PC-9 (cell line): ENCODE results near the gene NOL9. TPM values are rescaled to one million over a fixed set of nuclear protein-coding genes. Genes with fewer than 3 reads are reported as not detected.

Experiments used
- BruUV-seq: library from RNA; stranded (reverse); fragments of 400-500 nt; replicated peaks from 2 replicates; lab custom pipeline; 2021; lab: Mats Ljungman, UMichigan
- CTCF ChIA-PET: fragments of 300-600 bp; sonication (Branson Sonifier 250); formaldehyde crosslinking; loops from one replicate; lab custom pipeline; 2022; ENCODE audit warnings: antibody characterized with exemption; lab: Charles Lee
- POLR2A ChIA-PET: fragments of 300-600 bp; sonication (Branson Sonifier 250); formaldehyde crosslinking; loops from one replicate; lab custom pipeline; 2022; ENCODE audit warnings: antibody characterized with exemption; ENCODE audit not compliant: unreplicated experiment; lab: Charles Lee
- DNase-seq, 2 experiments: peaks; one replicate each; pipeline versions ENCODE4 v3.0.0 to v3.0.0-alpha.2; 2015 to 2022; ENCODE audit warnings: mixed read lengths in 1 of 2
- H2AFZ ChIP-seq: fragments of 200-600 bp; sonication (generic); 2 replicates; pipeline ENCODE4 v1.8.1; 2017; ENCODE audit warnings: antibody characterized with exemption
- H3F3A ChIP-seq: fragments of 200-600 bp; sonication (generic); 2 replicates; pipeline ENCODE4 v1.8.1; 2017; ENCODE audit warnings: antibody characterized with exemption, mild to moderate bottlenecking, low read depth; ENCODE audit not compliant: insufficient read depth
- H3K27ac ChIP-seq: fragments of 200-600 bp; sonication (generic); 2 replicates; pipeline ENCODE4 v1.6.1; 2016; ENCODE audit warnings: mixed run types
- H3K27me3 ChIP-seq: fragments of 200-600 bp; sonication (generic); 2 replicates; pipeline ENCODE4 v1.6.1; 2016; ENCODE audit warnings: low read depth, mixed run types; ENCODE audit not compliant: insufficient read depth
- H3K36me3 ChIP-seq: fragments of 200-600 bp; sonication (generic); 2 replicates; pipeline ENCODE4 v1.6.1; 2016; ENCODE audit warnings: low read depth, mixed run types
- H3K4me1 ChIP-seq: fragments of 200-600 bp; sonication (generic); replicated peaks from 2 replicates; pipeline ENCODE4 v1.6.1; 2016; ENCODE audit warnings: mixed run types; ENCODE audit not compliant: insufficient read depth
- H3K4me2 ChIP-seq: fragments of 200-600 bp; sonication (generic); 2 replicates; pipeline ENCODE4 v1.6.1; 2017; ENCODE audit warnings: mixed run types
- H3K4me3 ChIP-seq: fragments of 200-600 bp; sonication (generic); 2 replicates; pipeline ENCODE4 v1.6.1; 2016; ENCODE audit warnings: mixed run types
- H3K79me2 ChIP-seq: fragments of 200-600 bp; sonication (generic); 2 replicates; pipeline ENCODE4 v1.6.1; 2017; ENCODE audit warnings: low read depth, mixed run types
- H3K9me2 ChIP-seq: fragments of 200-600 bp; sonication (generic); 2 replicates; pipeline ENCODE4 v1.8.1; 2017; ENCODE audit warnings: mild to moderate bottlenecking; ENCODE audit not compliant: insufficient read depth
- H3K9me3 ChIP-seq: fragments of 200-600 bp; sonication (generic); 2 replicates; pipeline ENCODE4 v1.8.1; 2016; ENCODE audit warnings: low read depth; ENCODE audit not compliant: insufficient read depth
- H4K20me1 ChIP-seq: fragments of 200-600 bp; sonication (generic); 2 replicates; pipeline ENCODE4 v1.8.1; 2017; ENCODE audit not compliant: insufficient read depth
- EZH2 ChIP-seq: fragments of 200-600 bp; sonication (generic); IDR thresholded peaks from 2 replicates; pipeline ENCODE4 v1.8.0; 2017; ENCODE audit warnings: antibody characterized with exemption, low read depth
- intact Hi-C: fragments of 100-400 bp; cut with micrococcal nuclease; formaldehyde crosslinking; loops from one replicate; pipeline ENCODE4 v1.10.0; 2022; ENCODE audit not compliant: unreplicated experiment
- total RNA-seq: library from RNA; stranded (reverse); gene quantifications from 2 replicates; pipeline ENCODE4 v1.2.3, GENCODE V29; 2021
- TF ChIP-seq, protein P1 (sequence below): fragments of 200-600 bp; sonication (generic); conservative IDR thresholded peaks from 2 replicates; pipeline ENCODE4 v1.6.1; 2017; ENCODE audit warnings: mixed run types, antibody characterized with exemption, mild to moderate bottlenecking, moderate library complexity

The NOL9 gene
- total RNA-seq, 1 experiment from 2014 or later: 28.4 TPM

DNA sequence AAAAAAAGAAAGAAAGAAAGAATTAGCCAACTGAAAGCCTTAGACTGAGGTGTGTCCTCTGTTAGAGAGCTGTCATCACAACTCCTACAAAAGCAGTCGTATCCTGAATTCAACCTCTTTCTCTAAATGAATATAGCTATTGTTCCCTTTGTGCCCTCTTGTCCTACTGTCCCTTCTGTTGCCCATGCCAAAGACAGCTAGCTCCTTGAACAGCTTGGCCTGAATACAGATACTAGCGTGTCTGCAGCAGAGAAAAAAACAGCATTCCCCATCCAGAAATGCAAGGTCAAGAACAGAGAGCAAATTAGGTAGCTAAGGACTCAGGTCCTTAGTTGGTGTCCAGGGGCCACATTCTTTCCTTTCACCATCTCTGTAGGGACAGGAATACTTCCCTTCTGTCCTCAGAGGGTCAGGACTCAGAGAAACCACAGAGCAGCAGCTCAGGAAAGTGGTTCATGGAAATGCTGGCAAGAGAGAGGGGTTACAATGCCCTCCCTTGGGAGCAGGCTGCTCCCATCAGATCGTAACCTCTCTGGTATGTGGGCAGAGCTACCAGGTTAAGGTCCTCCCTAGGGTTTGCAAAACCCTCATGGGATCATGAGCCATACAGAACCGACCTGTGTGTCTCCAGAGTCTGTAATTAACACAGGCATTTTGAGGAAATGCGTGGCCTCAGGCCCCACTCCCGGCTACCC is 23.7 kb upstream of the NOL9 start:
- Histone ChIP-seq H3K27me3 (no peaks in the 10 kb centered on the region), H3K4me2 (no peak overlapping the region), H3F3A (no peaks in the 10 kb centered on the region), H2AFZ (no peak overlapping the region), H3K27ac (no peak overlapping the region), H3K9me3 (no peaks in the 10 kb centered on the region), H3K36me3 (no peaks in the 10 kb centered on the region), H3K4me1 (peaks cover 8% of the 10 kb centered on the region), H4K20me1 (no peaks in the 10 kb centered on the region), H3K4me3 (no peak overlapping the region), H3K9me2 (no peaks in the 10 kb centered on the region), H3K79me2 (peaks cover 11% of the 10 kb centered on the region)
- no peak for DNase-seq
- ChIA-PET POLR2A (no interaction called here), CTCF (no interaction called here)
- no TSS peak for BruUV-seq
- TF ChIP-seq, protein P1, sequence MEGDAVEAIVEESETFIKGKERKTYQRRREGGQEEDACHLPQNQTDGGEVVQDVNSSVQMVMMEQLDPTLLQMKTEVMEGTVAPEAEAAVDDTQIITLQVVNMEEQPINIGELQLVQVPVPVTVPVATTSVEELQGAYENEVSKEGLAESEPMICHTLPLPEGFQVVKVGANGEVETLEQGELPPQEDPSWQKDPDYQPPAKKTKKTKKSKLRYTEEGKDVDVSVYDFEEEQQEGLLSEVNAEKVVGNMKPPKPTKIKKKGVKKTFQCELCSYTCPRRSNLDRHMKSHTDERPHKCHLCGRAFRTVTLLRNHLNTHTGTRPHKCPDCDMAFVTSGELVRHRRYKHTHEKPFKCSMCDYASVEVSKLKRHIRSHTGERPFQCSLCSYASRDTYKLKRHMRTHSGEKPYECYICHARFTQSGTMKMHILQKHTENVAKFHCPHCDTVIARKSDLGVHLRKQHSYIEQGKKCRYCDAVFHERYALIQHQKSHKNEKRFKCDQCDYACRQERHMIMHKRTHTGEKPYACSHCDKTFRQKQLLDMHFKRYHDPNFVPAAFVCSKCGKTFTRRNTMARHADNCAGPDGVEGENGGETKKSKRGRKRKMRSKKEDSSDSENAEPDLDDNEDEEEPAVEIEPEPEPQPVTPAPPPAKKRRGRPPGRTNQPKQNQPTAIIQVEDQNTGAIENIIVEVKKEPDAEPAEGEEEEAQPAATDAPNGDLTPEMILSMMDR: no peak
- intact Hi-C loops: no loop called here

DNA sequence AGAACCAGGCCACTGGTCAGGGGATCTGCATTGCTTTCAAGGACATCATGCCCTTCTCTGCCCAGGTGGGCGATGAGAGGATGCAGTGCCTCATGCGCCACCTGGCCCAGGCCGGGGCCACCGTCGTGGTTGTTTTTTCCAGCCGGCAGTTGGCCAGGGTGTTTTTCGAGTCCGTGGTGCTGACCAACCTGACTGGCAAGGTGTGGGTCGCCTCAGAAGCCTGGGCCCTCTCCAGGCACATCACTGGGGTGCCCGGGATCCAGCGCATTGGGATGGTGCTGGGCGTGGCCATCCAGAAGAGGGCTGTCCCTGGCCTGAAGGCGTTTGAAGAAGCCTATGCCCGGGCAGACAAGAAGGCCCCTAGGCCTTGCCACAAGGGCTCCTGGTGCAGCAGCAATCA is 20.5 kb upstream of the NOL9 start:
- Histone ChIP-seq H3K79me2 (no peaks in the 10 kb centered on the region), H3K9me3 (no peaks in the 10 kb centered on the region), H3K4me2 (no peak overlapping the region), H3K4me1 (no peaks in the 10 kb centered on the region), H3K36me3 (no peaks in the 10 kb centered on the region), H3F3A (no peaks in the 10 kb centered on the region), H3K27me3 (peaks cover 5% of the 10 kb centered on the region; the same call in 1 of the 2 replicates), H3K27ac (no peak overlapping the region), H3K9me2 (no peaks in the 10 kb centered on the region), H4K20me1 (no peaks in the 10 kb centered on the region), H3K4me3 (no peak overlapping the region), H2AFZ (no peak overlapping the region)
- DNase-seq: no peak
- CTCF ChIA-PET: no interaction called here
- no TSS peak for BruUV-seq
- POLR2A ChIA-PET: no interaction called here
- no peak for TF ChIP-seq EZH2
- TF ChIP-seq, protein P1: no peak
- intact Hi-C loops: no loop called here

DNA sequence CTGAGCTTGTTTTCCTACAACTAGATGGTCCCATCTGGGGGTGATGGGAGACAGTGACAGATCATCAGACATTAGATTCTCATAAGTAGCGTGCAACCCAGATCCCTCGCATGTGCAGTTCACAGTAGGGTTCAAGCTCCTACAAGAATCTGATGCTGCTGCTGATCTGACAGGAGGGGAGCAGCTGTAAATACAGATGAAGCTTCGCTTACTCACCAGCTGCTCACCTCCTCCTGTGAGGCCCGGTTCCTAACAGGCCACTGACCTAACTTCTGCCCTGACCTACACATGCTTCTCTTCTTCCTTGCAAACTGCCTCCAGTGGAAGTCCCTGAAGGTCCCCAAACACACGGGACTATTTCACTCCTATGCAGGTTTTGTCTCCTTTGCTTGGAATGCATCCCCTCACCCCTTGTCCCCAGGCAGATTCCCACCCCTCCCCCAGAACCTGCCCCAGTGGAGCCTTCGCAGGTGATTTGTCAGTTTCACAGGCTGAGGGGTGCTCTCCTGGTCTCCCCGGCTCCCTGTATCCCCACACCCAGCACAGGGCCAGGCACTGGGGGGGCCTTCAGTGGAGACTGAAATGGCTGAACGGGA is 19.8 kb upstream of the NOL9 start:
- Histone ChIP-seq H3K27ac (no peak overlapping the region), H4K20me1 (no peaks in the 10 kb centered on the region), H3K4me2 (no peak overlapping the region), H3K79me2 (no peaks in the 10 kb centered on the region), H3F3A (no peaks in the 10 kb centered on the region), H3K9me3 (no peaks in the 10 kb centered on the region), H3K4me1 (no peaks in the 10 kb centered on the region), H2AFZ (no peak overlapping the region), H3K9me2 (no peaks in the 10 kb centered on the region), H3K27me3 (peaks cover 5% of the 10 kb centered on the region; the same call in 1 of the 2 replicates), H3K4me3 (no peak overlapping the region), H3K36me3 (no peaks in the 10 kb centered on the region)
- intact Hi-C loops: no loop called here
- no peak for DNase-seq
- TF ChIP-seq, protein P1: no peak
- TF ChIP-seq EZH2: no peak
- no TSS peak for BruUV-seq
- POLR2A ChIA-PET: no interaction called here
- CTCF ChIA-PET: no interaction called here
